Measurements from ENCODE around the gene DLEC1. TPM values are rescaled to one million over a fixed set of nuclear protein-coding genes. Genes with fewer than 3 reads are reported as not detected.

DLEC1 gene
- total RNA-seq, 1 experiment from 2014 or later: not detected

DNA sequence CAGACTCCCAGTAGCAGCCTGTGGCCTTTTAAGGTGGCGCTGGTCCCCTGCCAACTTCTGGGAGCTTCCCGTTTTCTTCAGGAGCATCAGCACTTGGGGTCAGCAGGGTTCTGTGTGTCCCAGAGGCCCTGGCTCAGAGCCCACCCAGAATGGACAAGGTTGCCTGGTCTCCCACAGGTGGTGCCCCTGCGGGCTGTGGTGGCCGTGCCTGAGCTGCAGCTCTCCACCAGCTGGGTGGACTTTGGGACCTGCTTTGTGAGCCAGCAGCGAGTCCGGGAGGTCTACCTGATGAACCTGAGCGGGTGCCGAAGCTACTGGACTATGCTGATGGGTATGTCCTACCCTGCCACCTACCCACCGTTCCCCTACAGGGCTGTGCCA lies 82.4 kb downstream of the DLEC1 start:
- H3K27me3 ChIP-seq (replicated peaks): no peaks in the 10 kb centered on the region
- DNase-seq (ENCODE audit: low read depth in 1 of 2, low spot score in 2 of 2): no peak
- peaks cover 49% of the 10 kb centered on the region for H3K36me3 ChIP-seq
- no peak overlapping the region for H3K4me3 ChIP-seq
- H3K9me3 ChIP-seq (replicated peaks): no peaks in the 10 kb centered on the region
- no peaks in the 10 kb centered on the region for H3K4me1 ChIP-seq (replicated peaks)
- no peak overlapping the region for H3K27ac ChIP-seq

DNA sequence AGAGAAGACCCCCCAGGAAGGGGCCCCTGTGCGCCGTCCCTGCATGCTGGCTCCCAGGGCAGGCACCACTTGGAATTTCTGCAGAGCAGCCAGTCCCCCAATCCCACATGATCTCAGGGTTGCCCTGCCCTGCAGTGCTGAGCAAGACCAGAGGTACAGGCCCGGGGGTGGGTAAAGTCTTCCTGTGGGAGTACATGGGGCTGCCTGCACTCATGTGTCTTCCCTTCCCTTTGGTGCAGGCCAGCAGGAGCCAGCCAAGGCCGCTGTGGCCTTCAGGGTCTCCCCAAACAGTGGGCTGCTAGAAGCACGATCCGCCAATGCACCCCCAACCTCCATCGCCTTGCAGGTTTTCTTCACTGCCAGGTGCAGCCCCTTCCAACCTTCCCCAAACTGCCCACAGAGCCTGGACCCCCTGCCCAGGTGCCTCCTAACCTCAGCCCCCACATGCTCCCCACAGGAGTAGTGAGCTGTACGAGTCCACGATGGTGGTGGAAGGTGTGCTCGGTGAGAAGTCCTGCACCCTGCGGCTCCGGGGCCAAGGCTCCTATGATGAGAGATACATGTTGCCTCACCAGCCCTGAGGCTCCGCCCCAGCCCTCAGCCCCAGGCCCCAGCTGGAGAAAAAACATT lies 82.9 kb downstream of the DLEC1 start:
- no peak overlapping the region for H3K4me3 ChIP-seq
- DNase-seq (ENCODE audit: low read depth in 1 of 2, low spot score in 2 of 2): no peak
- H3K36me3 ChIP-seq: peaks cover 54% of the 10 kb centered on the region
- no peak overlapping the region for H3K27ac ChIP-seq
- H3K27me3 ChIP-seq (replicated peaks): no peaks in the 10 kb centered on the region
- H3K9me3 ChIP-seq (replicated peaks): no peaks in the 10 kb centered on the region
- H3K4me1 ChIP-seq (replicated peaks): no peaks in the 10 kb centered on the region

DNA sequence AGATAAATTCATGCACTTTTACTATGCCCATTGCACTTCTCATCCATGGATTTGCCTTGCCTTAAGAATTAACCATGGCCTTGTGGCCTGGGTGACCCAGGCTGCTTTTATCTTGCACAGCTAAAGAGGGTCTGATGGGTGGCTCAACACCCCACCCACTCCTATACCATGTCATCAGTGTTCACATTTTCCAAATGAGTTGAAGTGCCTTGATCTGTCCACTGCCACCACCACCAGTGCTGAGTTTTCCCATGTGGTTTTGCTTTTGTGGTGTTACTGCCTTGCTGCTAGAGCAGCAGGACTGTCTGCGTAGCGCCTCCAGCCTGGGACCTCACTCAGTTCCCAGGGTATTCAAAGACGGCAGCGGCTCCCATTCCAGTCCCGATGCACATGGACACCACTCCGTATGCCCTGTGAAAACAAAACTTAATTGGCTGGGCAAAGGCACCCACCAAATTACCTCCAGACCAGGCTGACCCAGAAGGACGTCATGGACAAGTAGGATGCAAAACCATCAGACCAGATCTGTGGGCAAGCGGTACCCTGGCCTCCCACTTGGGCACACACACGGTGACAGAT lies 83.8 kb downstream of the DLEC1 start:
- H3K27ac ChIP-seq: no peak overlapping the region
- DNase-seq (ENCODE audit: low read depth in 1 of 2, low spot score in 2 of 2): peak in 1 of 2 experiments; percentile 25
- peaks cover 62% of the 10 kb centered on the region for H3K36me3 ChIP-seq
- no peaks in the 10 kb centered on the region for H3K4me1 ChIP-seq (replicated peaks)
- no peak overlapping the region for H3K4me3 ChIP-seq
- H3K27me3 ChIP-seq (replicated peaks): no peaks in the 10 kb centered on the region
- H3K9me3 ChIP-seq (replicated peaks): no peaks in the 10 kb centered on the region

DNA sequence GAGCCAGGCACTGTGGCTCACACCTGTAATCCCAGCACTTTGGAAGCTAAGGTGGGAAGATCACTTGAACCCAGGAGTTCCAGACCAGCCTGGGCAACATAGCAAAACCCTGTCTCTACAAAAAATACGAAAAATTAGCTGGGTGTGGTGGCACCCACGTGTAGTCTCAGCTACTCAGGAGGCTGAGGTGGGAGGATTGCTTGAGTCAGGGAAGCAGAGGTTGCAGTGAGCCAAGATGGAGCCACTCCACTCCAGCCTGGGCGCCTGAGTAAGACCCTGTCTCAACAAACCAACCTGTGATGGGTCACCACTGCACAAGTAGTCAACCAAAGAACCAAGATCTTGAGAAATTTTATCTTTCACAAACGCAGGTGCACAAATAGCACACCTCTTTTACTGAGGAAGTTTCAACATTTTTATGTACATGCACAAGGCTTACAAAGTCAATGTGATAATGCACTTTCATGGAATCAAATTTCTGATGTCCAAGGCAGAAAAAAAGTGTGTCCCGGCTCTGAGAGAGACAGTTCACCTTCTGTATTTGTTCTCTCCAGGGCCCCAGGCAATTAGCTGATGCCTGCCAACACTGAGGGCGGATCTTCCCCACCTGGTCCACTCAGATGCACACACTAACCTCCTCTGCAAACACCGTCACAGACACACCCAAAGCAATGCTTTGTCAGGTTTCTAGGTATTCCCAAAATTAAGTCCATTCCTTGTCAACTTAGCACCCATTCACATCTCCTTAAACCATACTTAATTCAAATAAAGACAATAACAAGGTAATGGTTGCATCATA lies 85.5 kb downstream of the DLEC1 start:
- H3K27me3 ChIP-seq (replicated peaks): no peaks in the 10 kb centered on the region
- H3K27ac ChIP-seq: no peak overlapping the region
- no peak for DNase-seq (ENCODE audit: low read depth in 1 of 2, low spot score in 2 of 2)
- no peaks in the 10 kb centered on the region for H3K9me3 ChIP-seq (replicated peaks)
- no peaks in the 10 kb centered on the region for H3K4me1 ChIP-seq (replicated peaks)
- no peak overlapping the region for H3K4me3 ChIP-seq
- H3K36me3 ChIP-seq: peaks cover 78% of the 10 kb centered on the region

DNA sequence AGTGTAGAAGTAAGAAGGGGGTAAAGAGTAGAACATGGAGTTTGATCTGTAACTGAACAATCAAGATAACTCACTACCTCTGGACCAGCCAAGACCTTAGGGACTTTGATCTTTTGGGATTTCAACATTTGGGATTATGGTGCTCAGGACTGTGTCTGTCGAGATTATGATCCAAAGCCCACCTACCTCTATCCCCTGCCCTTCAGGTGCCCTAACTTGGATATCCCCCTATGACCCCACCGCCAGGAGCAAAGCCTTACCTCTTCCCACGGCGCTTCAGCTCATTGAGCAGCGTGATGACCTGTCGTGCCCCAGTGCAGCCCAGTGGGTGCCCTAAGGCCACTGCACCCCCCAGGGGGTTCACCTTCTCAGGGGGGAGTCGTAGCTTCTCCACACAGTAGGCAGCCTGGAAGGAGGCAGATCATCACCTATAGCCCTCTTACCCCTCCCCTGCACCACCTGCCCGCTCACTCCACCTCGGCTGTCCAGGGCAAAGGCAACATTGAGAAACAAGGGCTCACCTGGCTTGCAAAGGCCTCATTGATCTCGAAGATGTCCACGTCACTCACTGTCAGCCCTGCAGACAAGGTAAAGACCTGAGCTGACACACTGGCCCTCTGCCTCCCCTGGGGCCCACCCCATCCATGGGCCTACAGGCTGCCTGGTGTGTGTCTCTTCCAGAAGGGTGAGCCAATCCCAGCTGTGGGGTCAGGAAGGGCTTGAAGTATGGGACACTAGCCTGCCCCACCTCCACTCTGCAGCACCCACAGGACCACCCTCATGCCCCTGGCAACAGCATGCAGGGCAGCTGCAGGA lies 86.5 kb downstream of the DLEC1 start:
- H3K36me3 ChIP-seq: peaks cover 88% of the 10 kb centered on the region
- no peaks in the 10 kb centered on the region for H3K9me3 ChIP-seq (replicated peaks)
- no peaks in the 10 kb centered on the region for H3K4me1 ChIP-seq (replicated peaks)
- H3K27ac ChIP-seq: no peak overlapping the region
- no peak for DNase-seq (ENCODE audit: low read depth in 1 of 2, low spot score in 2 of 2)
- H3K4me3 ChIP-seq: no peak overlapping the region
- H3K27me3 ChIP-seq (replicated peaks): no peaks in the 10 kb centered on the region

DNA sequence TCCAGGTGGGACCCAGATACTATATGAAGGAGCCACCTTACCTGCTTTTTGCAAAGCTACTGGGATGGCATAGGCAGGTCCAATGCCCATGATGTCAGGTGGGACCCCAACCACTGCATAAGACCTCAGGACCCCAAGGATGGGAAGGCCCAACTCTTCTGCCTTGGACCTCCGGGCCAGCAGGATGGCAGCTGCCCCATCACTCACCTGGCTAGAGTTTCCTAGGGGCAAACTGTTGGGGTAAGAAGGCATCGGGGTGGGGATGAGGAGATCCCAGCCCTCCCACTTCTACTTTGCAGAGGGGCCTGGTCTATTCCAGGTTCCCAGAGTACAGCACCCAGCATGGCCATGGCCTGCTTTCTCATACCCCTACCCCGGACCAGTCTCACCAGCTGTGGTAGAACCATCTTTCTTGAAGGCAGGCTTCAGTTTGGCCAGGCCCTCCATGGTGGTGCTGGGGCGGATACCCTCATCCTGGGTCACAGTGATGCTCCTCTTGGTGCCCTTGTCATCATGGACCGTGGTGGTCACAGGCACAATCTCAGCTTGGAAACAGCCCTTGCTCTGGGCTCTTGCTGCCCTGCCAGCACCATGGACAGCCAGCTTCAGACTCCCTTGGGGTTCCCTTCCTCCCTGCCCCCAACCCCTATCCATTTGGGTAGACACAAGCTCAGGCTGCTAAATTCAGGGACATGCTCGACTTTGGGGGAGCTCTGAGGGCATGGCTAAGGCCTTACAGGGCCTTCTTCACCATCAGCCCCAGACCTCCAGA lies 87.3 kb downstream of the DLEC1 start:
- peak in 1 of 2 experiments; percentile 25 for DNase-seq (ENCODE audit: low read depth in 1 of 2, low spot score in 2 of 2)
- Histone ChIP-seq H3K27me3 (replicated peaks) (no peaks in the 10 kb centered on the region), H3K9me3 (replicated peaks) (no peaks in the 10 kb centered on the region), H3K36me3 (peaks cover 89% of the 10 kb centered on the region), H3K4me1 (replicated peaks) (no peaks in the 10 kb centered on the region), H3K4me3 (no peak overlapping the region), H3K27ac (no peak overlapping the region)

DNA sequence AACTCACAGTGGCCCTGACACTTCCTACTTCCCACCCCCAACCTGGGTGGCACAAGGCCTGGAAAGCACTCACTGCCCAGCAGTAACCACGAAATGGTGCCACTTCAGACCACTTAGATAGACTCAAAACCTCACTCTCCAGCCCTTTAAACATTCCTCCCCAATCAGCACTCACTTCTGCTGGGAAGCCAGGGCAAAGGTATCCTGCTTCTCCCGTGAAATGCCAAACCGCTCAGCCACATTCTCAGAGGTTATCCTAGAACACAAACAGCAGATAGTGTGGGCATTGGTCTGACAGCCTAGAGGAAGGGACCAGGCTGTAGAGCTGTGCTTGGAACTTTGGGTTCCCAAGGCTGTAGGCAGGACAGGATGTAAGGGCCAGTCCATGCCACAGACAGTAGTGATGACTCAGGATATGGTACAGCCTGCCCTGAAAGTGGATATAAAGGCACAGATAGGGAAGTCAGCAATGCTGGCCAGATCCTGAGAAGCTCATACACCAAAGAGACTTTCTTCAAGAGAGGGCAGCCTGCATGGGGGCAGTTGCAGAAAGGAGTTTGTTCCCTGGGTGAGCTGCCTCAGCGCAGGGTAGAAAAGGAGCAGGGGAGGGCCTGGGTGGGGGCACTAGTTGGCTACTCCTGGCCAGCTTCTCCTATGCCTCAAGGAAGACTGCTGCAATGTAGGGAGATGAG lies 88.7 kb downstream of the DLEC1 start:
- DNase-seq (ENCODE audit: low read depth in 1 of 2, low spot score in 2 of 2): peak in 1 of 2 experiments; percentile 23
- H3K36me3 ChIP-seq: peaks cover 88% of the 10 kb centered on the region
- H3K9me3 ChIP-seq (replicated peaks): no peaks in the 10 kb centered on the region
- H3K27ac ChIP-seq: no peak overlapping the region
- no peaks in the 10 kb centered on the region for H3K27me3 ChIP-seq (replicated peaks)
- H3K4me3 ChIP-seq: no peak overlapping the region
- H3K4me1 ChIP-seq (replicated peaks): no peaks in the 10 kb centered on the region

DNA sequence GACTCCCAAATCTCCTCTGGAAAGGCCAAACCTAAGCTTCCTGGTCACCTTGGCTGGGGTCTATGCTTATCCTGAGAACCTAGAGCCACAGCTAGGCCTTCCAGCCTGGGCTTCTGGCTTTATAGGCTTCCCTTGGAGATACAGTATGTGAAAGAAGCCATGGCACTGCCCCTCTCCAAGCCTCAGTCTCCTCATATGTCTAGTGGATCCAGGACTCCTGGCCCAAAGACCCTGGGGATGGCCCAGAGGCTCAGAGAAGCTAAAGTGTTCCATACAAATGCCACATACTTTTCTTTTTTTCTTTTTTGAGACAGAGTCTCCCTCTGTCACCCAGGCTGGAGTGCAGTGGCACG lies 89.3 kb downstream of the DLEC1 start:
- no peaks in the 10 kb centered on the region for H3K9me3 ChIP-seq (replicated peaks)
- peaks cover 83% of the 10 kb centered on the region for H3K36me3 ChIP-seq
- H3K4me1 ChIP-seq (replicated peaks): no peaks in the 10 kb centered on the region
- no peak overlapping the region for H3K27ac ChIP-seq
- H3K27me3 ChIP-seq (replicated peaks): no peaks in the 10 kb centered on the region
- H3K4me3 ChIP-seq: no peak overlapping the region
- DNase-seq (ENCODE audit: low read depth in 1 of 2, low spot score in 2 of 2): peak in 1 of 2 experiments; percentile 8

DNA sequence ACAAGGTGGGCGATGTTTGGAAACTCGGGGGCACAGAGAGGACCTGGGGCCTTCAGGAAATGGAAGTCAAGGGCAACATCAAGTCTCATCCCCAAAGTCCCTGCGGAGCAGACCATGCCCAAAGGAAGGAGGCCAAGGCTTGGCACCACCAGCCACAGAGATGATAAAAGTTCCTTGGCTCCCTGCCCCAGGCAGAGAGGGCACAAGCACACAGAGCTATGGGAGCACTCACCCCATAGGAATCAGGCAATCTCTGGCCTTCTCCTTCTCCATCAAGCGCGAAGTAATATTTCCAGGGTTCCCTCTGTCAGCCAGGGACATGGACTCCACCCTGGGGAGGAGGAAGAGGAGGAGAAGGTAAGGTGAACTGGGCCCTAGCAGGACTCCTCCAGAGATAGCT lies 90.0 kb downstream of the DLEC1 start:
- Histone ChIP-seq H3K27me3 (replicated peaks) (no peaks in the 10 kb centered on the region), H3K4me1 (replicated peaks) (no peaks in the 10 kb centered on the region), H3K36me3 (peaks cover 88% of the 10 kb centered on the region), H3K4me3 (no peak overlapping the region), H3K27ac (no peak overlapping the region), H3K9me3 (replicated peaks) (no peaks in the 10 kb centered on the region)
- DNase-seq (ENCODE audit: low read depth in 1 of 2, low spot score in 2 of 2): no peak

DNA sequence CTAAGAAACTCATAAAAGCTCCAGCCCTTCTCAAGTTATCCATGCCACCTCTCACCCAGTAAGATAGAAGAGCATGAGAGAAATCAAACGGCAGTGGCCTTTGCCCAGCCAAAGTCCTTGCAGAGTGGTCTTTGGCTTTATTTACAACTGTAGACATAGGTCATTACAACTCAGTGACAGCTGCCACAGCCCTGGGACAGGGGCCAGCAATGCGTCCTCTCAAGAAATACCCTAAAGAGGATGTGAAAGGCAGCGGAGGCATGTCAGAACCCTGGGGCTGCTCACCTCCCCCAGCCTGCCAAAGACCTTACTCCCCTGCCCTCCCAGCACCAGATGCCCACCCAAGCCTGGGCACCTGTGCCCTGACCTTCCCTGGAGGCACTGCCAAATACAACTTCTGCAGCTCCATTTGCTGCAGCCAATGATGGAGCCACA lies 91.6 kb downstream of the DLEC1 start:
- Histone ChIP-seq H3K9me3 (replicated peaks) (no peaks in the 10 kb centered on the region), H3K4me1 (replicated peaks) (no peaks in the 10 kb centered on the region; the same call in 1 of the 2 replicates), H3K4me3 (no peak overlapping the region), H3K36me3 (peaks cover 79% of the 10 kb centered on the region), H3K27me3 (replicated peaks) (no peaks in the 10 kb centered on the region), H3K27ac (no peak overlapping the region)
- no peak for DNase-seq (ENCODE audit: low read depth in 1 of 2, low spot score in 2 of 2)

DNA sequence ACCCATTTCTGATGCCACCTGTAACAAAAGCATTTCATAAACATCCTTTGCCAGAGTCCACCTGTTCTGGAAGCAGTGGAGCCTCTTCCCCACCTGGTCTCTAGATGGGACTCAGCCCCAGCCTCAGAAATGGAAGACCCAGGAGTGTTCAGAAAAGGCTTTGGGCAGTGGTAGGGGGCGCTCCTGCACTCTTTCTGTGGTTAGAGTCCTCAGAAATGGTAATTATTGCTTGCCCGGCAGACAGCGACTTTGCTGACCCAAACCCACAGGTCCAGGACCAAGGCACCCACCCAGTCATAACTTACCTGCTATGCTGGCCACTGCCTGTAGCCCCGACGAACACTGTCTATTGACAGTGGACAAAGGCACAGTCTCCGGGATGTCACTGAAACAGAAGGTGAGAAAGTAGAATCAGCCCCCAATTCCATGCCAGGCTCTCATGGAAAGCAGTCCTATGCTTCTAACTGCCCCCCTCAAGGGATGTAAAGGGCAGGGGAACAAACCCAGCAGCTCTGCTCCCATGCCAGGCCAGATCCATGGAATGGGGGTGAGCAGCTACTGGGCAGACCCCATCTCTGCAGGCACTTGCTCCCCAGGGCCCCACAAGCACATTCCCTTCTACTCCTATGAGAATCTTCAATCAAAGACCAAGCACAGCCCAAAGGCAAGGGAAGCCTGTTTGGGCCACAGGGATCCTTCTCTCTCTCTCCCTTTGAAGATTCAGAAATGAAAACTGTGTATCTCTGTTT lies 92.8 kb downstream of the DLEC1 start:
- Histone ChIP-seq H3K27ac (no peak overlapping the region), H3K27me3 (replicated peaks) (no peaks in the 10 kb centered on the region), H3K9me3 (replicated peaks) (no peaks in the 10 kb centered on the region), H3K4me1 (replicated peaks) (no peaks in the 10 kb centered on the region; the same call in 1 of the 2 replicates), H3K36me3 (peaks cover 67% of the 10 kb centered on the region), H3K4me3 (no peak overlapping the region)
- DNase-seq (ENCODE audit: low read depth in 1 of 2, low spot score in 2 of 2): no peak

DNA sequence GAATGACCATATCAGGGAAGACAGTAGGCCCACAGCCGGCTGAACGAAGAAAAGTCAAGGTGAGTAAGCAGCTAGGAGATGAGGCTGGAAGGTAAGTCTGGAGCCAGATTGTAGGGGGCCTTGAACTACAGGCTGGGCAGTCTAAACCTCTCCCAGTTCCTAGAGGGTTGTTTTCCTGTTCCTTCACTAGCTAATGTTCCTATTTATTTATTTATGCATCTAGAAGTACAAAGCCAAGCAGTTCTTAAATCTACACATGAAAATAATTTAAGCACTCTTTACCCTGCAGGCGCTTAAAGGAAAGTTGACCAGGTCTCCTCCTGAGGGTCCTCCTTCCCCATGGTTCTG lies 94.2 kb downstream of the DLEC1 start:
- peaks cover 8% of the 10 kb centered on the region for H3K4me1 ChIP-seq (replicated peaks)

More for the DNA sequence above, 94.2 kb downstream of the DLEC1 start:
- DNase-seq (ENCODE audit: low read depth in 1 of 2, low spot score in 2 of 2): no peak
- Histone ChIP-seq H3K27me3 (replicated peaks) (no peaks in the 10 kb centered on the region), H3K4me3 (no peak overlapping the region), H3K9me3 (replicated peaks) (no peaks in the 10 kb centered on the region), H3K36me3 (peaks cover 55% of the 10 kb centered on the region), H3K27ac (no peak overlapping the region)
